Naive B cell (primary cell): Measurements from ENCODE around the gene DNAJC18. TPM values are rescaled to one million over a fixed set of nuclear protein-coding genes. Genes with fewer than 3 reads are reported as not detected.

Source experiments
- ATAC-seq, 2 donors: fragments of 150-1000 bp; cut with Tn5 transposase; 2 replicates each; pipeline ENCODE4 v1.10.0; 2021; ENCODE audit warnings: low read depth in 2 of 2, mild to moderate bottlenecking in 2 of 2, moderate library complexity in 2 of 2
- DNase-seq: peaks from one replicate; pipeline ENCODE4 v3.0.0; 2022
- H3K27ac Mint-ChIP-seq, 6 donors: one replicate each; pipeline ENCODE4 v1.8.0; 2020 to 2022; ENCODE audit warnings: mild to moderate bottlenecking in 6 of 6, mixed read lengths in 6 of 6, moderate library complexity in 5 of 6, inconsistent platforms in 2 of 6
- H3K27me3 Mint-ChIP-seq, 3 donors: one replicate each; pipeline ENCODE4 v1.8.0; 2021 to 2022; ENCODE audit warnings: mixed read lengths in 3 of 3, mild to moderate bottlenecking in 1 of 3
- H3K36me3 Mint-ChIP-seq, 2 donors: one replicate each; pipeline ENCODE4 v1.8.0; 2020 to 2022; ENCODE audit warnings: mixed read lengths in 2 of 2, inconsistent platforms in 1 of 2, mild to moderate bottlenecking in 1 of 2
- H3K4me1 Mint-ChIP-seq, 3 donors: one replicate each; pipeline ENCODE4 v1.8.0; 2020 to 2022; ENCODE audit warnings: mixed read lengths in 3 of 3, inconsistent platforms in 1 of 3, mild to moderate bottlenecking in 1 of 3, moderate library complexity in 1 of 3
- H3K4me3 Mint-ChIP-seq, 8 donors: one replicate each; pipeline ENCODE4 v1.8.0; 2020 to 2022; ENCODE audit warnings: mild to moderate bottlenecking in 8 of 8, mixed read lengths in 8 of 8, moderate library complexity in 8 of 8, inconsistent platforms in 2 of 8
- H3K9me3 Mint-ChIP-seq, 7 donors: one replicate each; pipeline ENCODE4 v1.8.0; 2020 to 2022; ENCODE audit warnings: mixed read lengths in 7 of 7, mild to moderate bottlenecking in 5 of 7, inconsistent platforms in 2 of 7, moderate library complexity in 1 of 7
- polyA plus RNA-seq, 6 donors: library from polyadenylated mRNA; unstranded; fragments of 300-500 nt; fragmentation: Illumina TruSeq; gene quantifications; one replicate each; pipeline ENCODE4 v1.2.3, GENCODE V29; 2021; ENCODE audit warnings: low read depth in 6 of 6

DNAJC18 gene
- polyA plus RNA-seq, 6 donors from 2014 or later: 4.3 to 10.0 (median 4.8) TPM; not detected in 1

DNA sequence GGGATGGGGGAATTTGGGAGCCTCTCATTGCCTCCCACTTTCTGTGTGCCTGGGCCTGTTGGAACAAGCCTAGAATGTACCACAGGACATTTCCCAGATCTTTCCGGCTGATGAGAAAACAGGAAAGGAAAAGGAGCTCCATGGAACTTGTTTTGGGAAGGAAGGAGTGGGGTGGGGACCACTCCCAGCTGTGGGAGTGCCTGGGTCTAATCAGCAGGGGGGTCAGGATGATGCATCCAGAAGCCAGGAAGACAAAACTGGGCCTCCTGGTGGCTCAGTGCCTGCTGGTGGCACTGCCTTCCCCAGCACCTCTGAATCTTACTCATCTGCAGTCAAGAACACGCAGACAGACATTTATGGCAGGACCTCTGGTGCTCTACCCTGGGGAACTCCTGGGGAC is 34.2 kb upstream of the DNAJC18 start:
- DNase-seq: no peak
- Mint-ChIP-seq H3K9me3 (no peaks in the 10 kb centered on the region), H3K36me3 (no peaks in the 10 kb centered on the region), H3K4me1 (peaks cover 15 to 24% (median 19%) of the 10 kb centered on the region in 3 donors), H3K4me3 (no peak overlapping the region), H3K27me3 (peaks cover 17 to 49% (median 45%) of the 10 kb centered on the region in 3 donors), H3K27ac (no peak overlapping the region)
- no peak for ATAC-seq

DNA sequence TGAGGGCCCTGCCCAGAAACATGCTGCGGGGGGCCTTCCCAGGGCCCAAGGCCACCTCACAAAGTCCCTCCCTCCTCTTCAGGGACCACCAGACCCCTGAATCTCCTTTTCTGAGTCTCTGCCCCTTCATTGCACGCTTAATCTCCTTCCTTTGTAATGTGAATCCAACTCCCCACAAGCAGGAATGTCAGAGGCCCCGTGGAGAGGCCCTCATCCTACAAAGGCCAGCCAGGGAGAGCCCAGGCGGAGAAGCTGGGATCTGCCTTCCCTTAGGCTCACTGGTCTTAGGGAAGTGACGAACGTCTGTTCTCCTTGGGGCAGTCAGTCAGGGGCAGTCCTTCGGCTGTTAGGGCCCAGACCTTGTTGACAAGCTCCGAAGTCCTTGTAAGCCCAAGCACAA is 33.8 kb upstream of the DNAJC18 start:
- Mint-ChIP-seq H3K36me3 (no peaks in the 10 kb centered on the region), H3K4me1 (peaks cover 15 to 24% (median 19%) of the 10 kb centered on the region in 3 donors), H3K27me3 (peaks cover 17 to 49% (median 46%) of the 10 kb centered on the region in 3 donors), H3K27ac (no peak overlapping the region), H3K4me3 (no peak overlapping the region), H3K9me3 (no peaks in the 10 kb centered on the region)
- DNase-seq (no peak), ATAC-seq (no peak)

DNA sequence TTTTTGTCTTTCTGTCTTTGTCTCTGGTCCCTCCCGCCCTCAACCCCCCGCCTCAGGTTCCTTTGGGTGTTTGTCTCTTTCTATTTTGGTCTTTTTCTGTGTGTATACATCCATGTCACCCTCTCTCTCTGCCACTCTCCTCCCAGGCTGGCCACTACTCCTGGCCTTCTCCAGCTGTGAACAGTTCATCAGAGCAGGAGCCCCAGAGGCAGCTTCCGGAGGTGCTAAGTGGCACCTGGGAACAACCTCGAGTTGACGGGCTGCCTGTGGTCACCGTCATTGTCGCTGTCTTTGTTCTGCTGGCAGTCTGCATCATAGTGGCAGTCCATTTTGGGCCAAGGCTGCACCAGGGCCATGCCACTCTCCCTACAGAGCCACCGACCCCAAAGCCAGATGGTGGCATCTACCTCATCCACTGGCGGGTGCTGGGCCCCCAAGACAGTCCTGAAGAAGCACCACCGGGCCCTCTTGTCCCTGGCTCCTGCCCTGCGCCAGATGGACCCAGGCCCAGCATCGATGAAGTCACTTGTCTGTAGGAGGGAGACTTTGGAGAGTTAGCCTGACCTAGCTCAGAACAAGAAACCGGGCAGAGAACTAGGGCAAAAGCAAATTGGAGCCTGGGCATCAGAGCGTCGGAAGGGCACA is 33.2 kb upstream of the DNAJC18 start:
- no peak for ATAC-seq
- H3K4me3 Mint-ChIP-seq: peak overlapping the region in 1 of 8 donors; percentile 33

GRCh38 chr5:139470821-139471300 is 31.5 kb upstream of the DNAJC18 start, which contains the start of gene SMIM33:
Gene SMIM33 (plus strand): TSS chr5:139471004. CDS start chr5:139471122, 118 bp downstream.
- H3K9me3 Mint-ChIP-seq: no peaks in the 10 kb centered on the region
- ATAC-seq: peak; percentile 68 to 77
- H3K4me3 Mint-ChIP-seq: peak within 1 kb of the TSS in 7 of 8 donors; percentile 54 to 86 (median 71)
- no peaks in the 10 kb centered on the region for H3K36me3 Mint-ChIP-seq
- H3K4me1 Mint-ChIP-seq: peaks cover 15 to 24% (median 19%) of the 10 kb centered on the region in 3 donors
- H3K27ac Mint-ChIP-seq: peak within 1 kb of the TSS in 3 of 6 donors; percentile 6 to 31 (median 15)
- peaks cover 17 to 49% (median 45%) of the 10 kb centered on the region in 3 donors for H3K27me3 Mint-ChIP-seq
- peak; percentile 8 for DNase-seq

More for the DNA sequence above, 33.2 kb upstream of the DNAJC18 start:
- Mint-ChIP-seq H3K36me3 (no peaks in the 10 kb centered on the region), H3K27ac (no peak overlapping the region), H3K9me3 (no peaks in the 10 kb centered on the region), H3K27me3 (peaks cover 17 to 49% (median 46%) of the 10 kb centered on the region in 3 donors), H3K4me1 (peaks cover 15 to 24% (median 19%) of the 10 kb centered on the region in 3 donors)
- DNase-seq: no peak

- Mint-ChIP-seq H3K36me3 (no peaks in the 10 kb centered on the region), H3K27ac (peak overlapping the region in 2 of 6 donors; percentile 39 to 74), H3K27me3 (peaks cover 7 to 26% (median 26%) of the 10 kb centered on the region in 3 donors), H3K4me1 (peaks cover 7 to 13% (median 12%) of the 10 kb centered on the region in 3 donors), H3K9me3 (no peaks in the 10 kb centered on the region), H3K4me3 (peak overlapping the region in 1 of 8 donors; percentile 41)
- ATAC-seq (no peak), DNase-seq (no peak)
Observed at GRCh38 chr5:139468421-139468931, 29.2 kb upstream of the DNAJC18 start.

DNA sequence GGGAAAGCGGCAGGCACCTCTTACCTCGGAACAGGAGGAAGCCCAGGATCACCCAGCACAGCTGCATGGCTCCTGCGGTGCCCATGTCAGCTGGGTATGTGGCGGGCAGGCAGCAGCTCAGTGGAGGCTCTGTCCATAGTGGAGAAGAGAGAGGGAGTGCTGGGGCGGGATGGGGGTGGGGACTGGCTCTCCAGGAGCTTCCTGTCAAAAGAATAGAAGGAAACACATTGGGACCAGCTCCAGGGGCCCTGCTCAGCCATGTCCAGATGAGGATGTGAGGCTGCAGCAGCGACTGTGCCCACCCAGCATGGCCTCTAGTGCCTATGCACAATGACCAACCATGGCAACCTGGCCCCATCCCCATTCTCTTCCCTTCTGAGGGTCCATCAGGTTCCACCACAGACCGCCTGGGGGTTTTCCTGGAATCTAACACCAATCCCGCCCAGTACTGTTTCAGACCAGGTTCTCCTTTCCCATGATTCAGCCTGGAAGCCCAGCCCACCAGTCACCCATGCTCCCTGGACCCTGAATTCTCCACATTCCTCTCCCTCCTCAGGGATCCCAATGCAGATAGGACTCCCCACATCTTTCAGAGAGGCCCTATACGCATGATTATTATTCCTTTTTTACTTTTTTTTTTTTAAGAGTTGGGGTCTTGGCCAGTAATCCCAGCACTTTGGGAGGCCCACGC is 23.4 kb upstream of the DNAJC18 start, which contains the start of gene ECSCR:
TSS of gene ECSCR (minus strand) at position 158 of the 691 bp plus-strand sequence. CDS start at position 85, 73 bp downstream.
- H3K4me1 Mint-ChIP-seq: no peaks in the 10 kb centered on the region
- H3K36me3 Mint-ChIP-seq: no peaks in the 10 kb centered on the region
- H3K27ac Mint-ChIP-seq: no peak within 1 kb of the TSS
- DNase-seq (no peak), ATAC-seq (no peak)
- H3K9me3 Mint-ChIP-seq: no peaks in the 10 kb centered on the region
- H3K27me3 Mint-ChIP-seq: no peaks in the 10 kb centered on the region
- no peak within 1 kb of the TSS for H3K4me3 Mint-ChIP-seq

DNA sequence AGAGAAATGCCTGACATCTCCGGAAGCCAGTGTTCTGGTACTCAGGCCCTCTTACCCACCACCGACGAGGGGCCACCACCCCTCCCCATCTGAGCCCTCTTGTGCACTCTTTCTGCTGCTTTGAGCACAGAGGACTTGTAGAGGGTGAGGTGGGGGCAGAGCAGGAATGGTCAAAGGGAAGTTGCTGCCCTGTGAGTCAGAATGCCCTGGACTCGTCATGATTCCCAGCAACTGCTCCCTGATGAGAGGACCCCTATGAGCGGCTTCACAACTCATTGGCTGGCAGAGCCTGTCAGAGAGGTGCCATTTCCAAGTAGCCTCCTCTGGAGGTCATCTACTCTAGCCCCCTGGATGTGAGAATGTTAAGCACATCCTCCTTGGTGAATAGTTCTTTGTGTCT is 22.4 kb upstream of the DNAJC18 start:
- Mint-ChIP-seq H3K27me3 (no peaks in the 10 kb centered on the region), H3K36me3 (no peaks in the 10 kb centered on the region), H3K27ac (no peak overlapping the region), H3K4me3 (no peak overlapping the region), H3K9me3 (no peaks in the 10 kb centered on the region), H3K4me1 (peaks cover 0 to 3% (median 0%) of the 10 kb centered on the region in 3 donors)
- no peak for DNase-seq
- no peak for ATAC-seq

GRCh38 chr5:139461176-139461575 is 21.9 kb upstream of the DNAJC18 start:
- Mint-ChIP-seq H3K27me3 (no peaks in the 10 kb centered on the region), H3K9me3 (no peaks in the 10 kb centered on the region), H3K27ac (no peak overlapping the region), H3K4me3 (no peak overlapping the region), H3K36me3 (no peaks in the 10 kb centered on the region), H3K4me1 (peaks cover 0 to 3% (median 0%) of the 10 kb centered on the region in 3 donors)
- no peak for DNase-seq
- no peak for ATAC-seq

- H3K27ac Mint-ChIP-seq: peak overlapping the region in 1 of 6 donors; percentile 77
- DNase-seq (no peak), ATAC-seq (no peak)
- H3K9me3 Mint-ChIP-seq: no peaks in the 10 kb centered on the region
- H3K27me3 Mint-ChIP-seq: no peaks in the 10 kb centered on the region
- no peaks in the 10 kb centered on the region for H3K36me3 Mint-ChIP-seq
- H3K4me3 Mint-ChIP-seq: no peak overlapping the region
- H3K4me1 Mint-ChIP-seq: peaks cover 0 to 3% (median 0%) of the 10 kb centered on the region in 3 donors
Observed at GRCh38 chr5:139460455-139460854, 21.1 kb upstream of the DNAJC18 start.

DNA sequence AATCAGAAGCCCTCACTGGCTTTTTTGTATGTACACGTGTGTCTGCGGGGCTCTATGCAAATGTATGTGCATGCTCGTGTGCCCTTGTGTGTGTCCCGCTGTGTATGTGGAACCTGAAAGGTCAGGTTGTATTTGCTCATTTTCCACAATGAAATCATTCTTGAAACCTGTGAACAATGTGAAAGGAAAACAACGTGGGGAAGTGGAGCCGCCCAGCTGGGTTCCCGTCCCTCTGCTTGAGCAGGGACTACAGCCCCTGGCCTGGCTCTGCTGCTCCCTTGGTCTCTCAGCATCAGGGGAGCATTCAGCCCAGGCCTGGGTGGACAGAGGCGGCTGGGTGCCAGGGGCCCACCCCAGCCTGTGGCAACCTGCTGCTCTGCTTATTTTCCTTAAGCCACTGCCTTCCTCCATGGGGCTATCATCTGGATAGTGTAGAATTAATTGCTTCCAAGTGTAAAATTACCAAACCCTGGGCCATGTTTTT is 20.2 kb upstream of the DNAJC18 start:
- Mint-ChIP-seq H3K4me1 (peaks cover 0 to 6% (median 2%) of the 10 kb centered on the region in 3 donors), H3K9me3 (no peaks in the 10 kb centered on the region), H3K4me3 (no peak overlapping the region), H3K27me3 (no peaks in the 10 kb centered on the region), H3K36me3 (no peaks in the 10 kb centered on the region), H3K27ac (no peak overlapping the region)
- DNase-seq (no peak), ATAC-seq (no peak)

DNA sequence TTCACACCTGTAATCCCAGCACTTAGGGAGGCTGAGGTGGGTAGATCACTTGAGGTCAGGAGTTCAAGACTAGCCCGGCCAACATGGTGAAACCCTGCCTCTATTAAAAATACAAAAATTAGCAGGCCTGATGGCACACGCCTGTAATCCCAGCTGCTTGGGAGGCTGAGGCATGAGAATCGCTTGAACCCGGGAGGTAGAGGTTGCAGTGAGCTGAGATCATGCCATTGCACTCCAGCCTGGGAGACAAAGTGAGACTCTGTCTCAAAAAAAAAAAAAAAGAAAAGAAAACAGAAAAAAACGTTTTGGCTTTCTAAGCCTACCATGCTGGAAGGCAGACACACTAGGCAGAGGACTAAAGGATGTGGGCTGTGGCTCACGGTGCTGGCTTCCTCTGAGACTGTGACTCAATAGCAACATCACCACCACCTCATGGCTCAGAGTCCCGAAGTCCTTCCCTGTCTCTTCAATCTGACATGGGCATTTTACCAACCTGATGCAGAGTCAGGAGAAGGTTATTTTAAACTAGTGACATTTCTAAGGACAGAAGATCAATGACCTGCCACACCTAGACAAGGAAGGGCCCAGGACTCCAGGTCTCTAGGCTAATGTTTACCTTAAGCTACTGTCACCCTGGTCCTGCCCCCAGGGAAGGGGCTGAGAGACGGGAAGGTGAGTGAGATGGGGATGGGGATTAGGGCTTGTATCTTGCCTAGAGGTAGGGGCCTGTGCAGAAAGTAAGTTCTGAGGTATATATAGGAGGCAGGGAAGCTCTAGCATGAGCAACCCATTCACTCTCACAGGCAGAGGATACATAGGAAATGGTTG is 19.5 kb upstream of the DNAJC18 start:
- ATAC-seq: no peak
- Mint-ChIP-seq H3K9me3 (no peaks in the 10 kb centered on the region), H3K4me1 (peaks cover 7 to 13% (median 9%) of the 10 kb centered on the region in 3 donors), H3K27me3 (no peaks in the 10 kb centered on the region), H3K4me3 (no peak overlapping the region), H3K27ac (peak overlapping the region in 2 of 6 donors; percentile 31 to 56), H3K36me3 (no peaks in the 10 kb centered on the region)
- no peak for DNase-seq

- DNase-seq: no peak
- Mint-ChIP-seq H3K36me3 (no peaks in the 10 kb centered on the region), H3K9me3 (no peaks in the 10 kb centered on the region), H3K27ac (peak overlapping the region in 1 of 6 donors; percentile 61), H3K4me3 (no peak overlapping the region), H3K27me3 (no peaks in the 10 kb centered on the region), H3K4me1 (peaks cover 10 to 16% (median 13%) of the 10 kb centered on the region in 3 donors)
- no peak for ATAC-seq
Observed at GRCh38 chr5:139457653-139458306, 18.5 kb upstream of the DNAJC18 start.
